ENCODE results near the gene SMIM36.
"Not testable (repeated sequence)": the region's sequence is repeated elsewhere in the genome, so short reads cannot be mapped to it uniquely, and the experiment has no call there.

SMIM36 gene

DNA sequence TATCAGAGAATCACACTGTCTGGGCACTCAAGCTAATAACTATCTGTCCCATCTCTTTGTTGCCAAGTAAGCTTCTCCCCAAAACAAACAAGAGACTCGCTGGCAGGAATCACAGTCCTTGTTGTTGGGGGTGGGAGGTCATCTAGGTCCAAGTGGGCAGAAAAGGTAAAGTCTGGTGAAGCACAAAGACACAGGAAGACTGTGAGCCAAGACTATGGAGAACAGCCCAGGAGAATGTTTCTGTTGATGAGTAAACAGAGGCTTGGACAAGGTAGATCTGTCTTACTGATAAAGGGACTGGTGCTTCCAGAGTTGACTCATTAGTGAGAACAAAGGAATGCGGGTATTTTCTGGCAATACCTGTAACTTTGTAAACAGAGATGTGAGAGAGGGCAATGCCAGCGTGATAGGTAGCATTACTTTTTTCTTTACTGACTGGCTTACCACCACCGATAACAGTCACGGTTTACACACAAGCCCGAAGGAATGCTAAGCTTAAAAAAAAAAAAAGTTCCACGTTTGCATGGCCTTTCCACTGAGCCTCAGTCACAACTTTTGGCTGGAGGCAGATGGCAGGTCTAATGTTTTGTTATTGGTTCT is 78.1 kb downstream of the SMIM36 start:
- no peak for DNase-seq

- no peak for DNase-seq
Observed at GRCh38 chr17:55432358-55433028, 78.8 kb downstream of the SMIM36 start.

- not testable (repeated sequence) for DNase-seq
Observed at GRCh38 chr17:55431914-55432313, 79.3 kb downstream of the SMIM36 start.

DNA sequence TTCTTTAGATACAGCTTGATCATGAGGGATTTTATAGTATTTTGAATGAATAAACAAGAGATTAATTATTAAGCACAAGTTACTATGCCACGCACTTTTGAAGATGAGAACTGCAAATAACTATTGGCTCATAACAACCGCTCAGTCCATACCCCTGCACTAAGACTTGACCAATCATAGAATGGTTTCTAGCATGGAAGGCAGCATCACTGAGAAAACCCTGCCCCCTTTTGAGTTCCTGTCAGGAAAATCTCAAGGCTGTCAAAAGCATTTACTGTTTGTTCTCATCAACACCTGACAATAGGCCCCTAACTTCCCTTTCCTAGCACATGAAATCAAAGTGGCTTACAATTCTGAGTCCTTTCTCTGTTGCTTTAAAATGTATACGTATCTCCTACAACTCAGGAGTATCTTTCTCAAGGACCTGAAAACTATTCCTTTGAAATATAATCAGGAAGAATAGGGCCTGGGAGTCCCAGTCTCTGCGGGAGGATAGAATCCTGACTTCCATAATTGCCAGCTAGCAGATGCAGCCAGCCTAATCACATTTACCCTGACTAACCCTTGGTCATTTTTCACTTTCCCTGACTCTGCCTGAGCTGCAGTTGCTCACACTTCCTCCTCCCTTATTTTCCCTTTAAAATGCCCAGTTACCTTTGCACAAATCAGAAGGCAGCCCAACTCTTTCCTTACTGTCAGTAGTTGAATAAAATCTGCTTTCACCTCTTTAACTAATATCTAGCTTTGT is 80.5 kb downstream of the SMIM36 start:
- DNase-seq = no peak

DNA sequence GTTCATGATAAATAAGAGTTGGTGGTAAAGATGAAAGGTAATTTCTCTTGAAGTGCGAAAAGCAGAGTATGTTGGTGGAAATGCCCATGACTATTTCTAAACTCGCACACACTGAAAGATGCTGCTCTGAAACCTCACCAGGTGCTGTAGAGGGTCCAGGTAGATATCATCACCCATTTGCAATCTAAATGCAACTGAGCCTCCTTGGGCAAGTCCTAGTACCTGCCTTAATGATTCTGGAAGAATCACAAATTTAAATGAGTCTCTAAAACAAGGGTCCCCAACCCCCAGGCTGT is 83.7 kb downstream of the SMIM36 start:
- DNase-seq = no peak

DNA sequence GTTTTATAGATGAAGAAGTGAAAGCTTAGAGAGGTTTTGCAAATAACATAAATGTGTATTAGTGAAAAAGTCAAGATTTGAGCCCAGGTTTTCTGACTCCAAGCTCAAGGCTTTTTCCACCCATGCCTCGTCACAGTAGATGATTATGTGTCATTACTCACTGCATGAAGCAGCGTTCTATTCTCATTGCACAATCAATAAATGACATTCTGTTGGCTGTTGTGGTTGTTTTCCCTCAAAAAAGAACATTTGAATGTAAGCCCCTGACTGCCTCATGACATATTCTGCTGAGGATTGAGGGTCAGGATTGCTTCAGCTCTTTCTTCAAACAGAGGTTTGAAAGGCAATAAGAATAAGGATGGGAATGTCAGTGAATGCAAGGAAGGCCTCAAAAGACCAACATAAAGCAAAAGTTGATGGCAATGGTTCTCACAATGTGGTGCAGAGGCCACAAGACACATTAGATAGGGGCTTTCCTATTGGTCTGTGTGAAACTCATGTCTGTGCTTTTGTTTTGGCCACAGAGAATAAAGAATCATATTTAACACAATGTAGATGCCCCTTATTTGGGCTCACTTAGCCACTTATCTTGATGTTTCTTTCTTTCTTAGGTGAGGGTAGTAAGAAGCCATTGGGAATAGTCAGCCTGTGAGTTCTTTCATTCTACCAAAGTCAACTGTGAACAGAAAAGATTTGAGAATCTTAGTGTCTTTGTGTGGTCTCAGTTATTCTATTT is 84.2 kb downstream of the SMIM36 start:
- DNase-seq = no peak

GRCh38 chr17:55424893-55425540 is 86.2 kb downstream of the SMIM36 start:
- no peak for DNase-seq

GRCh38 chr17:55423535-55423934 is 87.7 kb downstream of the SMIM36 start:
- DNase-seq = no peak

DNA sequence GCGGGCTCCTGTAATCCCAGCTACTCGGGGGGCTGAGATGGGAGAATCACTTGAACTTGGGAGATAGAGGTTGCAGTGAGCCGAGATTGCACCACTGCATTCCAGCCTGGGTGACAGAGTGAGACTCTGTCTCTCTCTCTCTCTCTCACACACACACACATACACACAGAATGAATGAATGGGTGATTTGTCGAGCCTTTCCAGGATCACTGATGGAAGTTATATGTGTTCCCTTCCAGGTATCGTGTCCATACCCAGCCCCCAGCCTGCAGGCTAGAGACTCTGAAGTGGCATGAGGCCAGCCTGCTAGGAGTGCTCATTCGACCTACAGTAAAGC is 88.5 kb downstream of the SMIM36 start:
- DNase-seq = not testable (repeated sequence)

GRCh38 chr17:55421179-55421934 is 89.9 kb downstream of the SMIM36 start, which contains the start of gene MMD:
Gene MMD (minus strand): TSS chr17:55421835. CDS start chr17:55421695, 140 bp downstream.
- DNase-seq = no peak

- DNase-seq = no peak
Observed at GRCh38 chr17:55420776-55421178, 90.5 kb downstream of the SMIM36 start.

DNA sequence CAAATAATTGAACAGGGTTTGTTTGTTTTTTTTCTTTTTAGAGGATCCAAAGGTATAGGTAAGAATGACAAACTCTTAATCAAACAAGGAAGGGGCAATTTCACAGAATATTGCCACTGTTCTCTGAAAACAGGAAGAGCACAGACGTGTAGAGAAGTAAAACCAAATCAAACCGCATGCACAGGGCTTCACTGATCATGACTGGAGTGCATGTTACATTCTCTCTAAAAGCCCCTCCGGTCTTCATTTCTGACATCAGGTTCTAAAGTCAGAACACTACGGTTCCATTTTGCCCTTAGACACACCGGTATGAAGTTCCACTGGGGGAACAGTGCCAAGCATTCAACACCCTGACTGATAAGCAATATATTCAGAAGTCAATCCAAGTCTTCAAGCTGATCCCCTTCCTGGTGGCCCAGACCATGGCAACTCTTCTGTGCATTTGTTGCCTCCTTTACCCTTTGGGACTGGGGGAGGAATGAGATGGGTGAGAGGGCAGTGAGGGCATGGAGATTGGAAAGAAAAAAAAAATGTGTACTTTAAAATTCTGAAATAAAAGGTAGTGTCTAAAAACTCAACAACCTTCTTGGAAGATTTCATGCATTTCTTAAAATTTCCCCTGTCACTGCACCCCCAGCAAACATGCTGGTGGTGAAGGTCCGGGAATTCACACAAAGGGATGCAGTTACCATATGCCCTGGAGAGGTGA is 91.0 kb downstream of the SMIM36 start:
- no peak for DNase-seq

DNA sequence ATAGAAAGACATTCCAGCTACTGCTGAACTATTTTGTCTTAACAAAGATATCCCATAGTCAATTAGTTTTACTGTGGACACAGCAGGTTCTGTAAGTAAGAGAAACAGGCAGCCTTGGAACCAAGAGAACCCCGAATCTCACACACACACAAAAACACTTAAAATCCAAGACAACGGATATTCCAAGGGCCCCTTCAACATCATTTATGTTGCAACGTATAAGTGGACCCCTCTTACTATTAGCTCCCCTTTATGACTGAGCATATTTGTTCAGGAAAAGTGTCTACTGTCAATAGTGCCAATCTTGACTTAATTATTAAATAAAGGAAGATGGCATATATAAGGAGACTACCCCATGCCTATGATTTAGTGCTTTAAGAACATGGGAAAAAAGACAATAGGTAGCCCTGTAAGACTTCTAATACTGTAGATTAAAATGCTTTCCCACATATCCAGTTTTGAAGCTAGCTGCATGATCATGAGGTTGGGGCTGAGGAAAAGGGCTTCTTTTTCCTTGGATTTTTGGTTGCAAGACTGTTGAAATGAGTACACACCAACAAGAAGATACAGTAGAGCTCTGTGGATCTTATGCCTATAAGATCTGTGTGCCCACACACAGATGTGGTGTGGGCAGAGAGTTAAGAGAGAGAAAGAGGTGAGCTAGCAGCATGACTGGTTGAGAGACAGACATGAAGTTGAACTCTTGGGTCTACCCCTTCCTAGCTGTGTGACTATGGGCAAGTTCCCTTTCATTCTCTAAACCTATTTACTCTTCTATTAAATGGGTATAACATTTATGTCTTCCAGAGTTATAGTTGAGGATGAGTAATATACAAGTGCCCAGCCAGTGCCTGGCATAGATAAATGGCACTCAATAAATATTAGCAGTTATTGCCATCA is 92.6 kb downstream of the SMIM36 start:
- DNase-seq = no peak

GRCh38 chr17:55417411-55418268 is 93.6 kb downstream of the SMIM36 start:
- no peak for DNase-seq

DNA sequence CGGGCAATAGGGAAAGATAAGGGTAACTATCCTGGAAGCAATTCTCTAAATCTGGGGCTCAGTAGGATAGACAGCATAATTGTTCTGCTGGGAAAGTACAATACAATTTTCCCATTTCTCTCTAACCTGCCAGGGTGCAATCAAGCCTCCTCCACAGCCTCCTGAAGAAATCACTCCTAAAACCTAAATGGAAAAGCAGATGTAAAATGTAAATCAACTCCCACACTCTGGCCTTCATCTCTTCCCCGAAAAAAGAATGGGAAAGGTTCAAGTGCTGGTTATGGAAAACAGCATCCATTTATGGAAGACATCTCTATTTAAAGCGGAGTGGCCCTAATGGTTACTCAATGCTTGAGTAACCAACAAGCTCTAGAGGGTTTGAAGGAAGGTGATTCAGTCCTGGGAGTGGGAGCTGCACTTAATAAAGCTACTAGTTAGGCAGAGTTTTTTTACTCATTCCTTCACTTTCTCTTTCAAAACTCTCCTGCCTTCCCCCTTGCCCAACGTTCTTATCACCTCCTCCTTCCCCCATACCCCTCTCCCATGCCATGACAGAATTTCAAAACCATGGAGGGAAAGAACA is 94.7 kb downstream of the SMIM36 start:
- no peak for DNase-seq

DNA sequence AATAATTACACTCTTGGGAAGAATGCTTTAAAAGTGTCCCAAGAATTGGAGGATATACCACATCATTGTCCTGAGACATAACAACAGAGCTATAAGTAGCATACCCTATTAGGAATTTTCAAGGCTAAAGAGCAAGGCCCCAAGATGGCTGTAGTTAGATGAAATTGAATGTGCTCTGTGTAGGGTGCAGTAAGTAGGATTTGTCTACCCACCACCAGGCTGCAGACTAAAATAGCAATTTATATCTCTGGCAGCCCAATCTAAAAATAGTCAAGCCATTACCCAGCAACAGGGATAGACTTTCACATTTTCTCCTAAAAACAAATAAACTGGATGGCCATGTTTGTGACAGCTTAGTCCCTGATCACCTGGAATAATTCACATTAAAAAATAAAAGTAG is 95.3 kb downstream of the SMIM36 start:
- DNase-seq = no peak

- no peak for DNase-seq
Observed at GRCh38 chr17:55414983-55415382, 96.3 kb downstream of the SMIM36 start.

GRCh38 chr17:55413825-55414489 is 97.3 kb downstream of the SMIM36 start:
- no peak for DNase-seq

DNA sequence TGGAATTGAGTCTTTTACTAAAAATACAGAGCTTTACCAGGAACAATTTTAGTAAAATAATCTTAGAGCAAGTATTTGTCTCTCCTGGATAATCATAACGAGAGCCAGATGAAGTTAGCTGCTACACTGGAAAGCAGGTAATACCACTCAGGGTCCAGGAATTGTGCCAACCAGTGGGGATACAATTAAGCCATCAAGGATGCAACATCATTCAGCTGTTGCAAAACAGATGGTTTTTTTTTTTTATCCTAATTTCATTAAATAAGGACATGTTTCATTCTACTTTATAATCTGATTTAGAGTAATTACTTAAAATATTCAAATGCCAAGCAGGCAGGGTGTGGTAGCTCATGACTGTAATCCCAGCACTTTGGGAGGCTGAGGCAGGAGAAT is 99.8 kb downstream of the SMIM36 start:
- DNase-seq = no peak
